DMS79 treated with DMSO at 0.1 percent for 48 hours (cell line): ENCODE data around the gene RAB43.

ENCODE experiments used
- DNase-seq: peaks from one replicate; lab custom pipeline; 2025; lab: John Stamatoyannopoulos, UW

RAB43 gene

GRCh38 chr3:129038121-129038855 lies 83.3 kb downstream of the RAB43 start:
- DNase-seq = no peak
